ENCODE measurements around the gene SMC1B. TPM values are rescaled to one million over a fixed set of nuclear protein-coding genes. Genes with fewer than 3 reads are reported as not detected.

SMC1B gene
- total RNA-seq, 2 donors from 2014 or later, result not detected

GRCh38 chr22:45323695-45324094, 89.7 kb downstream of the SMC1B start:
- H3K9me3 ChIP-seq, result no peaks in the 10 kb centered on the region
- TF ChIP-seq CTCF (IDR thresholded peaks at IDR 0.05), result no peak
- H3K4me3 ChIP-seq, result no peak overlapping the region
- no peak for ATAC-seq (ENCODE audit: insufficient number of reproducible peaks, low FRiP score, low read depth)
- no peak for DNase-seq (ENCODE audit: low spot score)
- H3K4me1 ChIP-seq (ENCODE audit: control insufficient read depth in 1 of 2, low read depth in 2 of 2), result peaks cover 13 to 41% of the 10 kb centered on the region in 2 donors
- H3K27me3 ChIP-seq (replicated peaks; ENCODE audit: insufficient read depth), result no peaks in the 10 kb centered on the region
- H3K27ac ChIP-seq, result no peak overlapping the region
- peaks cover 41% of the 10 kb centered on the region for H3K36me3 ChIP-seq

- TF ChIP-seq CTCF (IDR thresholded peaks at IDR 0.05), result no peak
- no peaks in the 10 kb centered on the region for H3K27me3 ChIP-seq (replicated peaks; ENCODE audit: insufficient read depth)
- H3K9me3 ChIP-seq, result no peaks in the 10 kb centered on the region
- ATAC-seq (ENCODE audit: insufficient number of reproducible peaks, low FRiP score, low read depth) (no peak), DNase-seq (ENCODE audit: low spot score) (no peak)
- H3K4me3 ChIP-seq, result no peak overlapping the region
- H3K36me3 ChIP-seq, result peaks cover 41% of the 10 kb centered on the region
- H3K4me1 ChIP-seq (ENCODE audit: control insufficient read depth in 1 of 2, low read depth in 2 of 2), result peaks cover 14 to 48% of the 10 kb centered on the region in 2 donors
- H3K27ac ChIP-seq, result no peak overlapping the region
Observed at GRCh38 chr22:45322873-45323525, 90.4 kb downstream of the SMC1B start.

GRCh38 chr22:45321827-45322226, 91.6 kb downstream of the SMC1B start:
- peaks cover 18 to 60% of the 10 kb centered on the region in 2 donors for H3K4me1 ChIP-seq (ENCODE audit: control insufficient read depth in 1 of 2, low read depth in 2 of 2)
- TF ChIP-seq CTCF (IDR thresholded peaks at IDR 0.05), result no peak
- no peaks in the 10 kb centered on the region for H3K9me3 ChIP-seq
- peaks cover 33% of the 10 kb centered on the region for H3K36me3 ChIP-seq
- H3K27me3 ChIP-seq (replicated peaks; ENCODE audit: insufficient read depth), result no peaks in the 10 kb centered on the region
- H3K4me3 ChIP-seq, result no peak overlapping the region
- DNase-seq (ENCODE audit: low spot score) (no peak), ATAC-seq (ENCODE audit: insufficient number of reproducible peaks, low FRiP score, low read depth) (no peak)
- no peak overlapping the region for H3K27ac ChIP-seq

- peak; percentile 43 for ATAC-seq (ENCODE audit: insufficient number of reproducible peaks, low FRiP score, low read depth)
- peak overlapping the region; percentile 95 for H3K27ac ChIP-seq
- no peaks in the 10 kb centered on the region for H3K9me3 ChIP-seq
- H3K4me1 ChIP-seq (ENCODE audit: control insufficient read depth in 1 of 2, low read depth in 2 of 2), result peaks cover 18 to 69% of the 10 kb centered on the region in 2 donors
- H3K4me3 ChIP-seq, result no peak overlapping the region
- peaks cover 25% of the 10 kb centered on the region for H3K36me3 ChIP-seq
- TF ChIP-seq CTCF (IDR thresholded peaks at IDR 0.05), result no peak
- no peaks in the 10 kb centered on the region for H3K27me3 ChIP-seq (replicated peaks; ENCODE audit: insufficient read depth)
- DNase-seq (ENCODE audit: low spot score), result no peak
Observed at GRCh38 chr22:45320357-45320976, 92.9 kb downstream of the SMC1B start.

- DNase-seq (ENCODE audit: low spot score) (no peak), ATAC-seq (ENCODE audit: insufficient number of reproducible peaks, low FRiP score, low read depth) (no peak)
- Histone ChIP-seq H3K36me3 (peaks cover 15% of the 10 kb centered on the region), H3K4me1 (ENCODE audit: control insufficient read depth in 1 of 2, low read depth in 2 of 2) (peaks cover 18 to 76% of the 10 kb centered on the region in 2 donors), H3K9me3 (no peaks in the 10 kb centered on the region), H3K27me3 (replicated peaks; ENCODE audit: insufficient read depth) (no peaks in the 10 kb centered on the region), H3K4me3 (peak overlapping the region; percentile 55), H3K27ac (peak overlapping the region; percentile 95)
- no peak for TF ChIP-seq CTCF (IDR thresholded peaks at IDR 0.05)
Observed at GRCh38 chr22:45319324-45319685, 94.1 kb downstream of the SMC1B start.

Data from thoracic aorta (tissue), 2 donors.